Measurements from ENCODE around the gene GNB1L. TPM values are rescaled to one million over a fixed set of nuclear protein-coding genes. Genes with fewer than 3 reads are reported as not detected.

GNB1L gene
- total RNA-seq, 1 donor: 5.2 TPM

GRCh38 chr22:19822301-19823117 is 32.2 kb downstream of the GNB1L start:
- H3K4me3 ChIP-seq (ENCODE audit: low read depth, low read length): no peak overlapping the region
- no peak for TF ChIP-seq CTCF (IDR thresholded peaks at IDR 0.05; ENCODE audit: insufficient read depth, low read depth, low read length)
- DNase-seq (ENCODE audit: low read depth): no peak

GRCh38 chr22:19821523-19822300 is 33.0 kb downstream of the GNB1L start:
- DNase-seq (ENCODE audit: low read depth): no peak
- no peak overlapping the region for H3K4me3 ChIP-seq (ENCODE audit: low read depth, low read length)
- TF ChIP-seq CTCF (IDR thresholded peaks at IDR 0.05; ENCODE audit: insufficient read depth, low read depth, low read length): no peak

GRCh38 chr22:19820880-19821522 is 33.7 kb downstream of the GNB1L start:
- TF ChIP-seq CTCF (IDR thresholded peaks at IDR 0.05; ENCODE audit: insufficient read depth, low read depth, low read length): no peak
- no peak overlapping the region for H3K4me3 ChIP-seq (ENCODE audit: low read depth, low read length)
- no peak for DNase-seq (ENCODE audit: low read depth)

- no peak for DNase-seq (ENCODE audit: low read depth)
These were observed 34.5 kb downstream of the GNB1L start for GRCh38 chr22:19819911-19820879.

GRCh38 chr22:19819208-19819910 is 35.3 kb downstream of the GNB1L start:
- TF ChIP-seq CTCF (IDR thresholded peaks at IDR 0.05; ENCODE audit: insufficient read depth, low read depth, low read length): no peak
- no peak for DNase-seq (ENCODE audit: low read depth)

More at GRCh38 chr22:19819911-19820879, 34.5 kb downstream of the GNB1L start:
- H3K4me3 ChIP-seq (ENCODE audit: low read depth, low read length): no peak overlapping the region
- TF ChIP-seq CTCF (IDR thresholded peaks at IDR 0.05; ENCODE audit: insufficient read depth, low read depth, low read length): no peak

More at GRCh38 chr22:19819208-19819910, 35.3 kb downstream of the GNB1L start:
- no peak overlapping the region for H3K4me3 ChIP-seq (ENCODE audit: low read depth, low read length)

All from fibroblast of villous mesenchyme (primary cell).